ENCODE measurements around the gene PERCC1. TPM values are rescaled to one million over a fixed set of nuclear protein-coding genes. Genes with fewer than 3 reads are reported as not detected.
"Not testable (repeated sequence)": the region's sequence is repeated elsewhere in the genome, so short reads cannot be mapped to it uniquely, and the experiment has no call there.

PERCC1 gene
- total RNA-seq, 8 experiments from 2014 or later: 0.29 to 1.2 (median 0.46) TPM; not detected in 4

GRCh38 chr16:1474082-1474795, 43.4 kb downstream of the PERCC1 start:
- peak in 5 of 8 experiments; percentile 21 to 40 (median 38) for ATAC-seq (replicated peaks in 6 of 8)
- Histone ChIP-seq H3K4me1 (replicated peaks in 1 of 2) (peaks cover 8 to 11% of the 10 kb centered on the region in 2 donors), H3K27ac (peak overlapping the region in 1 of 2 donors; percentile 94), H3K4me3 (peak overlapping the region; percentile 64 to 100 (median 83))
- in situ Hi-C loops (cut with MboI; ENCODE audit: low pct_unique_long_range_greater_than_20kb in 2 of 9, low sequenced_read_pairs in 9 of 9, unreplicated experiment in 9 of 9): no loop called here
- 0 to 60% (median 18%) methylated on average over 2 to 15 of the region's 57 CpGs; no CpG with 5 or more reads in 1 of the 10 experiments for WGBS, 10 experiments

- ATAC-seq (replicated peaks in 6 of 8): peak; percentile 76 to 93 (median 88)
- H3K27ac ChIP-seq: peak within 1 kb of the TSS; percentile 93 to 94
- in situ Hi-C loops (cut with MboI; ENCODE audit: low pct_unique_long_range_greater_than_20kb in 2 of 9, low sequenced_read_pairs in 9 of 9, unreplicated experiment in 9 of 9): no loop called here
- peaks cover 8 to 11% of the 10 kb centered on the region in 2 donors for H3K4me1 ChIP-seq (replicated peaks in 1 of 2)
- H3K4me3 ChIP-seq: peak within 1 kb of the TSS; percentile 64 to 100 (median 83)
- WGBS, 10 experiments: 0 to 10% (median 3%) methylated on average over 3 to 24 of the region's 99 CpGs; no CpG with 5 or more reads in 6 of the 10 experiments
These were observed 44.1 kb downstream of the PERCC1 start, which contains the start of gene CLCN7 for GRCh38 chr16:1474796-1475551. Gene CLCN7 (minus strand): TSS chr16:1475028. CDS start chr16:1474974, 54 bp downstream.

GRCh38 chr16:1475552-1476114, 44.8 kb downstream of the PERCC1 start:
- no peak for ATAC-seq (replicated peaks in 6 of 8)
- in situ Hi-C loops (cut with MboI; ENCODE audit: low pct_unique_long_range_greater_than_20kb in 2 of 9, low sequenced_read_pairs in 9 of 9, unreplicated experiment in 9 of 9): no loop called here
- WGBS, 10 experiments: 20 to 100% (median 70%) methylated on average over 1 to 14 of the region's 15 CpGs; no CpG with 5 or more reads in 2 of the 10 experiments
- H3K27ac ChIP-seq: peak overlapping the region; percentile 93 to 94
- H3K4me3 ChIP-seq: peak overlapping the region; percentile 64 to 100 (median 83)
- H3K4me1 ChIP-seq (replicated peaks in 1 of 2): peaks cover 8 to 11% of the 10 kb centered on the region in 2 donors

- no peak for ATAC-seq (replicated peaks in 6 of 8)
- 75 to 100% (median 90%) methylated on average over 2 to 9 of the region's 10 CpGs; no CpG with 5 or more reads in 4 of the 10 experiments for WGBS, 10 experiments
These were observed 46.2 kb downstream of the PERCC1 start for GRCh38 chr16:1477033-1477432.

GRCh38 chr16:1478937-1479336, 48.1 kb downstream of the PERCC1 start:
- WGBS, 10 experiments: 83 to 100% (median 89%) methylated on average over 1 to 9 of the region's 9 CpGs
- ATAC-seq (replicated peaks in 6 of 8); H3K27ac ChIP-seq; H3K4me3 ChIP-seq; in situ Hi-C loops (cut with MboI; ENCODE audit: low pct_unique_long_range_greater_than_20kb in 2 of 9, low sequenced_read_pairs in 9 of 9, unreplicated experiment in 9 of 9); H3K4me1 ChIP-seq (replicated peaks in 1 of 2): not testable (repeated sequence)

More at GRCh38 chr16:1477033-1477432, 46.2 kb downstream of the PERCC1 start:
- Histone ChIP-seq H3K4me1 (replicated peaks in 1 of 2) (peaks cover 8 to 11% of the 10 kb centered on the region in 2 donors), H3K4me3 (no peak overlapping the region), H3K27ac (no peak overlapping the region)
- in situ Hi-C loops (cut with MboI; ENCODE audit: low pct_unique_long_range_greater_than_20kb in 2 of 9, low sequenced_read_pairs in 9 of 9, unreplicated experiment in 9 of 9): no loop called here

- in situ Hi-C loops (cut with MboI; ENCODE audit: low pct_unique_long_range_greater_than_20kb in 2 of 9, low sequenced_read_pairs in 9 of 9, unreplicated experiment in 9 of 9): no loop called here
These were observed 51.3 kb downstream of the PERCC1 start for GRCh38 chr16:1481906-1482835.

More at GRCh38 chr16:1481906-1482835, 51.3 kb downstream of the PERCC1 start:
- peak in 1 of 8 experiments; percentile 26 for ATAC-seq (replicated peaks in 6 of 8)
- Histone ChIP-seq H3K27ac (no peak overlapping the region), H3K4me3 (no peak overlapping the region), H3K4me1 (replicated peaks in 1 of 2) (no peaks in the 10 kb centered on the region)
- 40 to 100% (median 74%) methylated on average over 1 to 11 of the region's 28 CpGs; no CpG with 5 or more reads in 2 of the 10 experiments for WGBS, 10 experiments

Other genes with a start within 250 kb of the PERCC1 start
- gene TPSG1, start 205.8 kb upstream of the PERCC1 start, total RNA-seq: 1 to 10 TPM in 1 of 8 experiments, under 1 TPM in 2, not detected in 5; 0.11 to 1.1 (median 0.52) TPM
- under 1 TPM in 3 of 8 experiments, not detected in 5; 0.25 to 0.62 (median 0.51) TPM for gene TPSB2, start 200.9 kb upstream of the PERCC1 start, total RNA-seq
- under 1 TPM in 4 of 8 experiments, not detected in 4; 0.31 to 0.81 (median 0.46) TPM for gene TPSAB1, start 190.4 kb upstream of the PERCC1 start, total RNA-seq
- gene TPSD1, start 175.0 kb upstream of the PERCC1 start, total RNA-seq: under 1 TPM in 3 of 8 experiments, not detected in 5; 0.14 to 0.28 (median 0.24) TPM
- gene UBE2I, start 121.4 kb upstream of the PERCC1 start, total RNA-seq: 100 to 1,000 TPM in 3 of 8 experiments, 10 to 100 TPM in 5; 34.9 to 122 (median 59.1) TPM
- 10 to 100 TPM in 2 of 8 experiments, 1 to 10 TPM in 4, under 1 TPM in 2; 0.40 to 85.8 (median 4.7) TPM for gene BAIAP3, start 97.4 kb upstream of the PERCC1 start, total RNA-seq
- gene TSR3, start 79.2 kb upstream of the PERCC1 start, total RNA-seq: 10 to 100 TPM; 26.5 to 63.6 (median 39.8) TPM
- gene GNPTG, start 79.1 kb upstream of the PERCC1 start, total RNA-seq: 10 to 100 TPM; 13.4 to 90.4 (median 32.8) TPM
- 10 to 100 TPM in 3 of 8 experiments, 1 to 10 TPM in 5; 4.0 to 34.7 (median 8.5) TPM for gene UNKL, start 16.4 kb upstream of the PERCC1 start, total RNA-seq
- 10 to 100 TPM; 15.7 to 24.9 (median 20.5) TPM for gene UQCC4, start 10.3 kb upstream of the PERCC1 start, total RNA-seq
- 1 to 10 TPM in 3 of 8 experiments, under 1 TPM in 5; 0.13 to 1.4 (median 0.64) TPM for gene CCDC154, start 13.5 kb downstream of the PERCC1 start, total RNA-seq
- 10 to 100 TPM; 10.0 to 58.5 (median 27.4) TPM for gene CLCN7, start 44.0 kb downstream of the PERCC1 start, total RNA-seq
- gene PTX4, start 57.9 kb downstream of the PERCC1 start, total RNA-seq: under 1 TPM in 4 of 8 experiments, not detected in 4; 0.11 to 0.46 (median 0.16) TPM
- 10 to 100 TPM in 7 of 8 experiments, 1 to 10 TPM in 1; 8.1 to 37.8 (median 15.2) TPM for gene TELO2, start 62.3 kb downstream of the PERCC1 start, total RNA-seq
- gene TMEM204, start 102.6 kb downstream of the PERCC1 start, total RNA-seq: 1 to 10 TPM in 3 of 8 experiments, under 1 TPM in 4, not detected in 1; 0.05 to 3.0 (median 0.71) TPM
- gene IFT140, start 181.0 kb downstream of the PERCC1 start, total RNA-seq: 10 to 100 TPM; 11.1 to 35.3 (median 19.5) TPM
- gene CRAMP1, start 181.3 kb downstream of the PERCC1 start, total RNA-seq: 10 to 100 TPM in 5 of 8 experiments, 1 to 10 TPM in 3; 7.0 to 24.8 (median 11.0) TPM
- 10 to 100 TPM; 19.3 to 96.7 (median 34.8) TPM for gene JPT2, start 247.2 kb downstream of the PERCC1 start, total RNA-seq

Measured in motor neuron (in vitro differentiated cells).